Activated CD8-positive, alpha-beta memory T cell treated with anti-CD3 and anti-CD28 coated beads, Interleukin-2, amount 50 U/mL, for 1 hour (primary cell): ENCODE measurements around the gene CWC15.
"Not testable (repeated sequence)": the region's sequence is repeated elsewhere in the genome, so short reads cannot be mapped to it uniquely, and the experiment has no call there.

Experiments
- DNase-seq: peaks from one replicate; pipeline ENCODE4 v3.0.0-alpha.2; 2020; ENCODE audit errors: extremely low read depth

CWC15 gene

DNA sequence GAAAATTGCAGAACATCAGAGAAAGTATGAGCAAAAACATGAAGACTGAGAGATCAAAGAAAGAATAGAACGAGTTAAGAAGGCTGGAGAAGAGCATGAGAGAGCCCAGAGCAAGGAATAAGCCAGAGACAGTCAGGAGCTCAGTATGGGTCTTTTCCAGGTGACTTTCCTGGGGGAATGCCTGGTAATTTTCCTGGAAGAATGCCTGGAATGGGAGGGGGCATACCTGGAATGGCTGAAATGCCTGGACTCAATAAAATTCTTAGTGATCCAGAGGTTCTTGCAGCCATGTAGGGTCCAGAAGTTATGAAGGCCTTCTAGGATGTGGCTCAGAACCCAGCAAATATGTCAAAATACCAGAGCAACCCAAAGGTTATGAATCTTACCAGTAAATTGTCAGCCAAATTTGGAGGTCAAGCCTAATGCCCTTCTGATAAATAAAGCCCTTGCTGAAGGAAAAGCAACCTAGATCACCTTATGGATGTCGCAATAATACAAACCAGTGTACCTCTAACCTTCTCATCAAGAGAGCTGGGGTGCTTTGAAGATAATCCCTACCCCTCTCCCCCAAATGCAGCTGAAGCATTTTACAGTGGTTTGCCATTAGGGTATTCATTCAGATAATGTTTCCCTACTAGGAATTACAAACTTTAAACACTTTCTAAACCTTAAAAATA is 59.5 kb downstream of the CWC15 start:
- DNase-seq = not testable (repeated sequence)

DNA sequence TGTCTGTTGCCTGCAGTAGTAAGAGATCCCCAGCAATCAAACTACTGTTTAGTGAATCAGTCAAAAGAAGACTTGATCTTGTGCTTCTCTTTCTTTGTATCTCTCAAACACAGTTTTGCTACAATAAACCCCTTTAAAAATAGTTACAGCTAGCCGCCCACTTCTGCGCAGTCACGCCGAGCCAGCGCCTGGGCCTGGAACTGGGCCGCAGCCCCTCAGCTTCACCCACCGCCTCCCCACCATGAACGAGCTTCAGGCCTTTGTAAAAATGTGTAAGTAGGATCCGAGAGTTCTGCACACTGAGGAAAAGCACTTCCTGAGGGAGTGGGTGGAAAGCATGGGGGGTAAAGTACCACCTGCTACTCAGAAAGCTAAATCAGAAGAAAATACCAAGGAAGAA is 60.5 kb downstream of the CWC15 start:
- DNase-seq = no peak
